Hematopoietic multipotent progenitor cell treated with erythropoietin and hydrocortisone succinate and interleukin-3 and kit ligand, for 4 days (in vitro differentiated cells): ENCODE data around the gene DHRS7C.

Source experiments
- DNase-seq: peaks from one replicate; pipeline ENCODE4 v3.0.0-alpha.2; 2015

DHRS7C gene, protein sequence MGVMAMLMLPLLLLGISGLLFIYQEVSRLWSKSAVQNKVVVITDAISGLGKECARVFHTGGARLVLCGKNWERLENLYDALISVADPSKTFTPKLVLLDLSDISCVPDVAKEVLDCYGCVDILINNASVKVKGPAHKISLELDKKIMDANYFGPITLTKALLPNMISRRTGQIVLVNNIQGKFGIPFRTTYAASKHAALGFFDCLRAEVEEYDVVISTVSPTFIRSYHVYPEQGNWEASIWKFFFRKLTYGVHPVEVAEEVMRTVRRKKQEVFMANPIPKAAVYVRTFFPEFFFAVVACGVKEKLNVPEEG

GRCh38 chr17:9790889-9791876 lies at the start of gene DHRS7C:
TSS of gene DHRS7C (minus strand) at chr17:9791592. CDS start at chr17:9791284, 308 bp downstream.
- DNase-seq = no peak

DNA sequence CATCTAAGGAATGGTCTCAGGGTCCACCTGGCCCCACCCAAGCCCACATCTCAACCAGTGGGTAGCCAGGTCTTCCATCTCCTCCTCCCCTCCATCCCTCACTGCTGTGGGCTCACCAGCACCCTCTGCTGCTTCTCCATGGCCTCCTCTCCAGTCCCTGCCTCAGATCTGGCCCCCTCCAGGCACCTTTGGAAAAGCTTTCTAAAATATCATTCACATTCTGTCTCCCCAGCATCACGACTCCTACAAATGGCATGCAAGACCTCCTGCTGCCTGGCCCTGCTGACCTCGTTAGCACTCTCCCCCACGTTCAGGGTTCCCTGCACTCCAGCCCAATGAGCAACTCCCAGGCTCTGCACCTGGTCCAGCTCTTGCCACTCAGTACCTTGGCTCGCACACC lies 48.0 kb upstream of the DHRS7C start:
- DNase-seq = no peak

- DNase-seq = no peak
Measured at GRCh38 chr17:9837551-9838471, 46.4 kb upstream of the DHRS7C start.

DNA sequence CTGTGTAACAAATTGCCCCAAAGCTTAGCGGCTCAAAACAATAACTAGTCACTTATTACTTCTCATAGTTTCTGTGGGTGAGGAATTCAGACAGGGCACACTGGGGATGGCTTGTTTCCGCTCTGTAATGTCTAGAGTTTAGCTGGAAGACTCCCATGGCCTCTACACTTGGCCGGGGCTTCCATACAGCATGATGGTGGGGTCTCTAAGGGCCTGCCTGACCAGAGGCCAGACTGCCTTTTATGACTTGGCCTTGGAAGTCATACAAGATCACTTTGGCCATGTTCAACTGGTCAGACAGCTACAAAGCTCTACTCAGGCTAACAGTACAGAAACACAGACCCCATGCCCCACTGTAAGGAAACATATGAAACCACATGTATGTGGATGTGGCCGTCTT lies 42.5 kb upstream of the DHRS7C start:
- DNase-seq = no peak

DNA sequence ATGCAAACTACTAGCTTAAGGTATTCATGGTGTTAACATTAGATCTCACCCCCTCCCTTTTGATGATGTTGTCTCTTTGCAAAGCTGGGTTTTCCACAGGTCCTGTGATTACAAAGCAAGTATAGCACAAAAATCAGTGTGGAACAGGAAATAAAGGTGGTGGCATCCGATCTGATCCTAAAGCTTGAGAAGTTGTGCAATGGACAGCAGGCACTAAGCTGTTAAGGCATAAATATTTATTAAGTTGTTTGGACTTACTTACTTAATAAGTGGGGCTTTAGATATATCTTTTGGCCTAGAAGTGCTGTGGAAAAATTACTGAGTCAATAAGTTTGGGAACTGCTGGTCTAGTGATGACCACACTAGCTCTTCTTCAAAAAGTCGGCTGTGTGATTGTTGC lies 39.3 kb upstream of the DHRS7C start:
- DNase-seq = no peak

GRCh38 chr17:9829343-9829742 lies 38.0 kb upstream of the DHRS7C start:
- no peak for DNase-seq

- no peak for DNase-seq
Measured at GRCh38 chr17:9828296-9829295, 37.2 kb upstream of the DHRS7C start.

DNA sequence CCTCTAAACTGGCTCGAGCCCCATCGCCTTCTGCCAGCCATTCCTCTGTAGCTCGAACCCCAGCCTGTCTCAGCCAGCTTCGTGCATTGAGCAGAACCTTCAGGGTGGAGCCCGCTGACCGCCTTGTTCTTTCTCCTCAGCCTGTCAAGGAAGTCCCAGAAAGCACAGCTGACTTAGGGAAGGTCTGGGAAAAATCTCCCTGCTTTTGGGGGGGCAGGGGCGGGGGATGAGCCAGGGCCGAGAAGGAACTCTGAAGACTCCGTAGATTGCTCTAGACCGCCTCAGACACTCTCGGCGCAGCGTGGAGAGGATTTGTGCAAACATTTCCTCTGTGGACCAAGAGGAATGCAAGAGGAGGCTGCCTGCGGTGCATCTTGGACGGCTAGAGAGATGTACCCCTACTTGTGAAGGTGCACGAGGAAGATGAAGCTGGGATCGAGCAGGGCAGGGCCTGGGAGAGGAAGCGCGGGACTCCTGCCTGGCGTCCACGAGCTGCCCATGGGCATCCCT lies 34.3 kb upstream of the DHRS7C start, which contains the start of gene GLP2R:
Gene GLP2R, plus strand, starts transcription at position 284 of the 510 bp plus-strand sequence. Its CDS starts 140 bp downstream, at position 424.
- DNase-seq = no peak

GRCh38 chr17:9824797-9825338 lies 33.5 kb upstream of the DHRS7C start:
- no peak for DNase-seq

DNA sequence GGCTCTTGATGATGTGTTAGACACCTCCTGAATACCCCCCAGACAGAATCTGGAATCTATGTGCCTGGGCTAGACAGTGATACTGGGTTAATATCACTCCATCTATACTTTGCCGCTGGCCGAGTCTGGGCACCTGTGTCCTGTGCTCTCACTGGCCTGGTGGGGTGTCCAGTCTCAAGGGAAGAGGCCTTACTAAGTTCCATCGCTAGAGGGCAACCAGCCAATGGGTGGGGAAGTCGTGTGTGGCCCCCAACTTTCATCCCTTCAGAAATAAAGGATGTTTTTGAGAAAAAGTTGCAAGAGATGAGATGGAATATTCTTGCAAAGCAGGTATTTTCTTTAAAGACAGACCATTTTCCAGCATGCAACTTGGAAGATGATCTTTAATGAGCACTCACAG lies 32.7 kb upstream of the DHRS7C start:
- DNase-seq = no peak

DNA sequence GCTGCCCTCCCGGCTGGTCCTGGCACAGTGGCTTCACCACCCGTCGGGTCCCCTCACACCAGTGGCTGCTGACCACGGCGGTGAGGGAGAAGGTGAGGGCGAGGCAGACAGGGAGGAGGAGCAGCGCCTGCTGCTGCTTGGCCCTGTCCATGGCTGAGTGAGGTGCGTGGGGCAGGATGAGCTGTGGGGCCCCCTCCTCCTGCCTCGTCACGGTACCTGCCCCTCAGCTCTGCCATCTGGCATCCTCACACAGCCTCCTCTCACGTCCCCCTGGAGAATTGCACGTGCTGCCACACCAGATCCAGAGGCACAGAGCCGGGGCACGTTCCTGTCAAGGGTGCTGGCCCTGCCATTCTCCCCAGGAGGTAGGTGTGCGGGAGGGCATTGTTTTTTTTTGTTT lies 30.5 kb upstream of the DHRS7C start, which contains the start of gene GSG1L2:
Gene GSG1L2, minus strand, starts transcription at position 159 of the 400 bp plus-strand sequence. Its CDS starts 8 bp downstream, at position 151.
- DNase-seq = no peak

DNA sequence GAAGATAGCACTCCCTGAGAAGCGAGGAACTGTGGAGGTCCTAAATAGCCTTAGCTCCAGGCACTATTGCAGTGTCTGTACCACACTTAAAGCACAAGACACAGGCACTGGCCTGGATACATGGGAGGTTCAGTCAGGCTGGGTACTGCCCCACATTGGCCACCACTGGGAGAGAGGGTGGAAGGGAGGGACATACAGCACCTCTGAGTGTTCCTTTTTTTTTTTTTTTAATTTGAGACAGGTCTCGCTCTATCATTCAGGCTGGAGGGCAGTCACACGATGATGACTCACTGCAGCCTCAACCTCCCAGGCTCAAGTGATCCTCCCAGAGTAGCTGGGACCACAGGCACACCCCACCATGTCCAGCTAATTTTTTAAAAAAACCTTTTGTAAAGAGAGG lies 29.1 kb upstream of the DHRS7C start:
- no peak for DNase-seq

DNA sequence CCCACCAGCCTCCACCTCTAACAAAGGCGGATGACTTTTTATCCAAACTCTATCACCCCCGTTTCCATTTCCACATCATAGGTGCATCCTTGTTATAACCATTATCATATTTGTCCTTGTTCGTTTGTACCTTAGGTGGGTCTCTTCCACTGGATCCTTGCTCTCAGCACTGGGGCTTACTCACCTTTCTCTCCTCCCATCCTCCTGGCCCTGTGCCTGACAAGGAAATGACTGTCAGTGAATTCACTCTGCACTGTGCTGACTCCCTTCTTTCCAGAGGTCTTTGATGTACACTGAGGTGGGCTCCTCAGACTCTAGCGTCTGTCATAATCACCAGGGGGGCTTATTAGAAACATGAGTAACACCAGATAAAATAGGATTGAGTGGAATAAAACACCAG lies 27.4 kb upstream of the DHRS7C start:
- no peak for DNase-seq

GRCh38 chr17:9817086-9817485 lies 25.7 kb upstream of the DHRS7C start:
- no peak for DNase-seq

- no peak for DNase-seq
Measured at GRCh38 chr17:9816472-9816871, 25.1 kb upstream of the DHRS7C start.

DNA sequence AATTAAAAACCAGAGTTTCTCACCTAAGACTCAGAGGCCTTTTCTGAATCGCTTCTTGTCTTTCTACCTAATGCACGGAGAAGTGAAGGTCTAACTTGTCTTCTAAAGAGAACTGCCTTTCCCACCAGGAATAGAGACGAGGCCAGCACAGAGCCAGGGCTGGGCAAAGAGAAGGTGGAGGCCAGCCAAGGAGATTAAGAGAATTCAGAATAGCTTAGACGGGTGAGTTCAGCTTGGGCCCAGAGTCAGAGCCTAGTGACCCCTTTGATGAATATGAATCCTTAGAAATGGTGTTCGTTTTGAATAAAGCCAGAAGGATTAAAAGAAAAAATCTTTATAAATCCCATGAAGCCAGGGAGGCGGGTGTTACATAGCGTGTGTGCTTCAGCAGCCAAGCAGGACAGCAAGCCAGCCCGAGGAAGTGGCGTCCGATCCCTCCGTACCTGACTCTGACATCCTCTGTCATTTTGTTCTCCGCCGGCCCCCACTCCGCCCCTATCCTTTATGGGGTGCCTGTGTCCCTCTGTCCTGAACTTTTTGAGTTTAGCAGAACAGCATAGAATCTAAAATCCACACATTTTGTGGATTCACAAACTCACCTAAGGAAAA lies 23.0 kb upstream of the DHRS7C start:
- no peak for DNase-seq

GRCh38 chr17:9813166-9813565 lies 21.8 kb upstream of the DHRS7C start:
- DNase-seq = no peak

GRCh38 chr17:9811537-9811936 lies 20.1 kb upstream of the DHRS7C start:
- no peak for DNase-seq

DNA sequence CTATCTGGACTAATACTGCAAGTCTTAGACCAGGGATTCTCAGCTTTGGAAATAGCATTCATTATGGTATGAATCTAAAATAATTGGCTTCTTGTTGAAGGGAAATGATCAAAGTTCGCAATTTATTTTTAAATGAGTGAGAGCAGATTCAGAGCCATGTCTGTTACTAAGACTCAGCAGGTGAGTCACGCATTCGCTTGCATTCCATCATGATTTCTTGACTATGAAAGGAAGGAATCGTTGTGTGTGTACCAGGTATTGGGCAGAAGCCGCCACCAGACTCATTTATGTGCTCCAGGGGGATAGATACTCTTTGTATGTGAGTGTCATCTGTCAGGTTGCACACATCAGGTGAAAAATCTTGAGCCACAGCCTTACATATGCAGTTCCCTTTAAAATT lies 19.7 kb upstream of the DHRS7C start:
- DNase-seq = no peak
